GM12878 (cell line): ENCODE measurements around the gene COL23A1. TPM values are rescaled to one million over a fixed set of nuclear protein-coding genes. Genes with fewer than 3 reads are reported as not detected.

Experiments used
- ATAC-seq: fragments of 200-7000 bp; cut with Tn5 transposase; 3 replicates; pipeline ENCODE4 v1.9.1; 2020; ENCODE audit warnings: mild to moderate bottlenecking, moderate library complexity
- BruUV-seq: library from RNA; stranded (reverse); fragments of 400-500 nt; replicated peaks from 2 replicates; lab custom pipeline; 2021; lab: Mats Ljungman, UMichigan
- CTCF ChIA-PET: fragments of 300-600 bp; sonication (Branson Sonifier 250); formaldehyde crosslinking; extraction: SDS; loops from one replicate; lab custom pipeline; 2021; ENCODE audit warnings: inconsistent platforms; lab: Yijun Ruan, JAX
- POLR2A ChIA-PET: fragments of 350-600 bp; formaldehyde crosslinking; extraction: SDS; loops from one replicate; lab custom pipeline; 2021; ENCODE audit warnings: inconsistent platforms; lab: Charles Lee
- RAD21 ChIA-PET: fragments of 300-600 bp; sonication (Branson Sonifier 250); formaldehyde crosslinking; loops from one replicate; lab custom pipeline; 2023; ENCODE audit warnings: antibody characterized with exemption; ENCODE audit not compliant: unreplicated experiment; lab: Charles Lee
- SMC1A ChIA-PET: fragments of 300-600 bp; sonication (Branson Sonifier 250); formaldehyde crosslinking; loops from one replicate; lab custom pipeline; 2023; ENCODE audit not compliant: unreplicated experiment, uncharacterized antibody; lab: Charles Lee
- DNase-seq: peaks from one replicate; pipeline ENCODE4 v3.0.0-alpha.2; 2011; ENCODE audit warnings: low read depth, low spot score
- FAIRE-seq: peaks from 3 replicates; lab custom pipeline; 2011; peaks lifted over from hg19 to GRCh38; lab: Jason Lieb, UNC
- H2AFZ ChIP-seq: 2 replicates; pipeline ENCODE4 v1.6.0; 2011; ENCODE audit warnings: low read depth, low read length, control low read depth; ENCODE audit not compliant: control insufficient read depth
- H3K27ac ChIP-seq: 2 replicates; pipeline ENCODE4 v1.5.1; 2011; ENCODE audit warnings: control low read depth; ENCODE audit not compliant: control insufficient read depth, insufficient read depth
- H3K27me3 ChIP-seq, 2 experiments: replicated peaks in 1 of 2; 2 replicates each; pipeline versions ENCODE4 v1.6.0 to v1.6.1; 2011; ENCODE audit warnings: low read length in 1 of 2; ENCODE audit not compliant: control insufficient read depth in 2 of 2, insufficient read depth in 2 of 2
- H3K36me3 ChIP-seq, 2 experiments: 2 replicates each; pipeline ENCODE4 v1.5.1; 2011; ENCODE audit warnings: low read length in 1 of 2; ENCODE audit not compliant: control insufficient read depth in 2 of 2, insufficient read depth in 2 of 2
- H3K4me1 ChIP-seq: 2 replicates; pipeline ENCODE4 v1.6.1; 2011; ENCODE audit warnings: mild to moderate bottlenecking, low read length, moderate library complexity, mixed read lengths; ENCODE audit not compliant: control insufficient read depth, insufficient read depth
- H3K4me2 ChIP-seq: 2 replicates; pipeline ENCODE4 v1.6.0; 2011; ENCODE audit warnings: control low read depth; ENCODE audit not compliant: control insufficient read depth, insufficient read depth
- H3K4me3 ChIP-seq: fragments of 200-600 bp; sonication (generic); 2 replicates; pipeline ENCODE4 v1.5.1; 2016
- H3K79me2 ChIP-seq: 2 replicates; pipeline ENCODE4 v1.6.0; 2011; ENCODE audit warnings: low read length; ENCODE audit not compliant: control insufficient read depth, insufficient read depth
- H3K9ac ChIP-seq: 2 replicates; pipeline ENCODE4 v1.8.0; 2011; ENCODE audit warnings: low read length, control low read depth, mixed read lengths; ENCODE audit not compliant: control insufficient read depth, insufficient read depth
- H3K9me3 ChIP-seq: replicated peaks from 3 replicates; pipeline ENCODE4 v1.5.1; 2011; ENCODE audit warnings: mild to moderate bottlenecking, low read length; ENCODE audit not compliant: control insufficient read depth, insufficient read depth
- H4K20me1 ChIP-seq: 2 replicates; pipeline ENCODE4 v1.6.0; 2011; ENCODE audit not compliant: control insufficient read depth, insufficient read depth
- E4F1 ChIP-seq: fragments of 450-650 bp; IDR thresholded peaks from 2 replicates; pipeline ENCODE4 v1.6.1; 2018; ENCODE audit warnings: borderline replicate concordance, mild to moderate bottlenecking; ENCODE audit not compliant: partially characterized antibody
- MYB ChIP-seq: fragments of 150-350 bp; IDR thresholded peaks from 2 replicates; pipeline ENCODE4 v1.6.1; 2014; ENCODE audit warnings: mild to moderate bottlenecking, low read depth, low read length, borderline replicate concordance
- NFIC ChIP-seq: IDR thresholded peaks from 2 replicates; pipeline ENCODE4 v1.6.1; 2012; ENCODE audit warnings: low read depth, mild to moderate bottlenecking, inconsistent platforms, low read length, moderate library complexity
- RUNX3 ChIP-seq: IDR thresholded peaks from 2 replicates; pipeline ENCODE4 v1.6.1; 2012; ENCODE audit warnings: low read length, inconsistent platforms
- SIN3A ChIP-seq: IDR thresholded peaks from 2 replicates; pipeline ENCODE4 v1.6.1; 2012; ENCODE audit warnings: low read depth, low read length, improper control_type of control experiment
- TCF3 ChIP-seq: IDR thresholded peaks from 2 replicates; pipeline ENCODE4 v1.6.1; 2012; ENCODE audit warnings: low read depth, mild to moderate bottlenecking, low read length, borderline replicate concordance; ENCODE audit not compliant: insufficient read depth
- ZBTB33 ChIP-seq: fragments of 450-650 bp; IDR thresholded peaks from 2 replicates; pipeline ENCODE4 v1.6.1; 2017; ENCODE audit warnings: mild to moderate bottlenecking
- ZNF207 ChIP-seq: fragments of 450-650 bp; IDR thresholded peaks from 2 replicates; pipeline ENCODE4 v1.6.1; 2014; ENCODE audit warnings: antibody characterized with exemption, mild to moderate bottlenecking, borderline replicate concordance
- ZNF384 ChIP-seq: IDR thresholded peaks from 2 replicates; pipeline ENCODE4 v1.6.1; 2012; ENCODE audit warnings: low read depth, mild to moderate bottlenecking, low read length, improper control_type of control experiment, borderline replicate concordance
- WGBS: methylation state at CpG from one replicate; pipeline ENCODE4 v1.1.6; 2016; ENCODE audit warnings: low lambda C conversion rate; ENCODE audit not compliant: insufficient replicate concordance, insufficient coverage; ENCODE audit errors: missing lambda C conversion rate; 5-methylcytosine and 5-hydroxymethylcytosine counted together
- in situ Hi-C: fragments of 300-500 bp; cut with MboI; formaldehyde crosslinking; loops from 9 replicates; pipeline ENCODE4 v1.14.3; 2018; ENCODE audit warnings: mixed read lengths
- intact Hi-C: fragments of 100-400 bp; cut with micrococcal nuclease; formaldehyde crosslinking; loops from one replicate; pipeline ENCODE4 v1.14.2; 2022; ENCODE audit not compliant: unreplicated experiment
- polyA plus RNA-seq, 11 experiments: library from polyadenylated mRNA; depleted of rRNA in 4 of 11; unstranded in 6 of 11; stranded (reverse) in 5 of 11; fragments of >200 nt; fragmentation: Nextera tagmentation in 4 of 11; fragmentation: Illumina TruSeq in 1 of 11; extraction: Ambion mirVana in 4 of 11; extraction: Trizol in 1 of 11; gene quantifications; 1 replicate in 1 of 11; 2 replicates in 10 of 11; pipeline versions ENCODE4 v1.2.1 to v1.2.3, GENCODE V29; 2011 to 2016; ENCODE audit warnings: inconsistent platforms in 2 of 11, missing spikeins in 2 of 11, low read depth in 1 of 11
- total RNA-seq, 4 experiments: library from RNA; depleted of rRNA in 3 of 4; stranded (reverse); fragments of >200 nt in 3 of 4; fragmentation: Illumina TruSeq in 1 of 4; extraction: Trizol in 1 of 4; gene quantifications; 2 replicates each; pipeline versions ENCODE4 v1.2.1 to v1.2.3, GENCODE V29; 2013 to 2021

COL23A1 gene
- total and polyA plus RNA-seq, 10 of the 15 experiments (the other 5 are each of a cell fraction or from before 2014, with no cell fraction given): 0.03 to 0.83 (median 0.09) TPM; not detected in 5

GRCh38 chr5:178261666-178262600 is 328.3 kb downstream of the COL23A1 start:
- ChIA-PET CTCF (no interaction called here), RAD21 (no interaction called here), SMC1A (no interaction called here), POLR2A (no interaction called here)
- H4K20me1 ChIP-seq: no peaks in the 10 kb centered on the region
- H3K9me3 ChIP-seq: no peaks in the 10 kb centered on the region
- no peaks in the 10 kb centered on the region for H3K4me1 ChIP-seq
- DNase-seq (no peak), ATAC-seq (no peak), FAIRE-seq (no peak)
- H2AFZ ChIP-seq: no peak overlapping the region
- TF ChIP-seq NFIC (no peak), E4F1 (no peak), RUNX3 (no peak), SIN3A (no peak), ZNF384 (no peak), TCF3 (no peak), ZNF207 (no peak), MYB (no peak), ZBTB33 (no peak)
- WGBS: 70% methylated on average over 19 of the region's 19 CpGs
- H3K79me2 ChIP-seq: no peaks in the 10 kb centered on the region
- intact Hi-C loops (no loop called here), in situ Hi-C loops (no loop called here)
- no TSS peak for BruUV-seq
- H3K4me2 ChIP-seq: no peak overlapping the region
- no peak overlapping the region for H3K4me3 ChIP-seq
- H3K27ac ChIP-seq: no peak overlapping the region
- H3K36me3 ChIP-seq: no peaks in the 10 kb centered on the region
- no peak overlapping the region for H3K9ac ChIP-seq
- H3K27me3 ChIP-seq: no peaks in the 10 kb centered on the region; a peak in 1 of 4 replicates
